ENCODE data around the gene LARGE1.

GRCh38 chr22:33829546-33830280 lies 90.6 kb downstream of the LARGE1 start:
- no peak for TF ChIP-seq CTCF (IDR thresholded peaks at IDR 0.05)
- TF ChIP-seq POLR2A (IDR thresholded peaks at IDR 0.05): no peak
- TF ChIP-seq POLR2AphosphoS5 (IDR thresholded peaks at IDR 0.05; ENCODE audit: insufficient read depth in 1 of 2, low read depth in 1 of 2): no peak
